HepG2 (cell line): Measurements from ENCODE around the gene DGKD. TPM values are rescaled to one million over a fixed set of nuclear protein-coding genes. Genes with fewer than 3 reads are reported as not detected.

Source experiments
- ATF7 ChIP-seq, 2 experiments: fragments of 450-650 bp in 1 of 2; sonication (generic) in 1 of 2; formaldehyde crosslinking in 1 of 2; IDR thresholded peaks; 2 replicates each; pipeline versions ENCODE4 v1.4.0 to v1.6.1; 2016 to 2020; ENCODE audit warnings: antibody characterized with exemption in 1 of 2, mild to moderate bottlenecking in 1 of 2, missing genetic modification reagents in 1 of 2
- ELK4 ChIP-seq: sonication (generic); formaldehyde crosslinking; IDR thresholded peaks from 2 replicates; pipeline ENCODE4 v1.9.0; 2021; ENCODE audit warnings: missing genetic modification reagents, borderline replicate concordance
- EP300 ChIP-seq, 3 experiments: sonication (generic) in 1 of 3; formaldehyde crosslinking in 1 of 3; IDR thresholded peaks; 2 replicates each; pipeline versions ENCODE4 v1.5.1 to v1.6.1; 2011 to 2020; ENCODE audit warnings: low read depth in 2 of 3, low read length in 2 of 3, borderline replicate concordance in 1 of 3, improper control_type of control experiment in 1 of 3, mild to moderate bottlenecking in 1 of 3, missing genetic modification reagents in 1 of 3, moderate library complexity in 1 of 3
- EZH2 ChIP-seq: conservative IDR thresholded peaks from 2 replicates; pipeline ENCODE4 v1.6.1; 2012; ENCODE audit warnings: mild to moderate bottlenecking, low read depth, low read length, moderate library complexity
- GMEB1 ChIP-seq: sonication (generic); formaldehyde crosslinking; IDR thresholded peaks from 2 replicates; pipeline ENCODE4 v1.5.1; 2020; ENCODE audit warnings: missing genetic modification reagents, mild to moderate bottlenecking, borderline replicate concordance
- HMGA1 ChIP-seq: sonication (generic); formaldehyde crosslinking; conservative IDR thresholded peaks from 2 replicates; pipeline ENCODE4 v1.4.0; 2020; ENCODE audit warnings: missing genetic modification reagents
- NR1H2 ChIP-seq: sonication (generic); formaldehyde crosslinking; IDR thresholded peaks from 2 replicates; pipeline ENCODE4 v1.8.1; 2022; ENCODE audit warnings: low read depth, missing genetic modification reagents, borderline replicate concordance
- NR2F1 ChIP-seq, 2 experiments: fragments of 450-650 bp in 1 of 2; formaldehyde crosslinking in 1 of 2; IDR thresholded peaks; 2 replicates each; pipeline versions ENCODE4 v1.5.0 to v1.6.1; 2016 to 2020; ENCODE audit warnings: mild to moderate bottlenecking in 1 of 2, missing compliant biosample characterization in 1 of 2, missing genetic modification reagents in 1 of 2, moderate library complexity in 1 of 2
- RXRB ChIP-seq: IDR thresholded peaks from 2 replicates; pipeline ENCODE4 v1.6.1; 2016; ENCODE audit warnings: borderline replicate concordance, missing genetic modification reagents, missing compliant biosample characterization
- SOX6 ChIP-seq, 2 experiments: fragments of 450-650 bp in 1 of 2; sonication (generic) in 1 of 2; formaldehyde crosslinking in 1 of 2; IDR thresholded peaks; 2 replicates each; pipeline versions ENCODE4 v1.4.0 to v1.6.1; 2017 to 2020; ENCODE audit warnings: antibody characterized with exemption in 1 of 2, mild to moderate bottlenecking in 1 of 2, missing genetic modification reagents in 1 of 2
- TAF15 ChIP-seq: fragments of 200-400 bp; formaldehyde crosslinking; IDR thresholded peaks from one replicate; pipeline ENCODE4 v1.6.1; 2018; ENCODE audit warnings: mild to moderate bottlenecking, low read depth, low read length; ENCODE audit not compliant: poor library complexity, severe bottlenecking
- ZBTB3 ChIP-seq: sonication (generic); formaldehyde crosslinking; IDR thresholded peaks from 2 replicates; pipeline ENCODE4 v1.4.0; 2020; ENCODE audit warnings: low read depth, mild to moderate bottlenecking, moderate library complexity, missing genetic modification reagents, borderline replicate concordance
- ZBTB42 ChIP-seq: sonication (generic); formaldehyde crosslinking; IDR thresholded peaks from 2 replicates; pipeline ENCODE4 v1.5.0; 2020; ENCODE audit warnings: mild to moderate bottlenecking, missing genetic modification reagents
- ZMYM4 ChIP-seq: sonication (generic); formaldehyde crosslinking; IDR thresholded peaks from 2 replicates; pipeline ENCODE4 v1.8.1; 2023; ENCODE audit warnings: mild to moderate bottlenecking, missing genetic modification reagents
- ZNF224 ChIP-seq: sonication (generic); formaldehyde crosslinking; IDR thresholded peaks from 2 replicates; pipeline ENCODE4 v1.5.0; 2020; ENCODE audit warnings: mild to moderate bottlenecking, missing genetic modification reagents
- ZNF292 ChIP-seq: sonication (generic); formaldehyde crosslinking; IDR thresholded peaks from 2 replicates; pipeline ENCODE4 v1.8.1; 2022; ENCODE audit warnings: mild to moderate bottlenecking, low read depth, missing genetic modification reagents, borderline replicate concordance
- ZNF296 ChIP-seq: sonication (generic); formaldehyde crosslinking; conservative IDR thresholded peaks from 2 replicates; pipeline ENCODE4 v1.5.0; 2020; ENCODE audit warnings: mild to moderate bottlenecking, missing genetic modification reagents
- ZNF317 ChIP-seq: sonication (generic); formaldehyde crosslinking; IDR thresholded peaks from 2 replicates; pipeline ENCODE4 v1.5.0; 2020; ENCODE audit warnings: mild to moderate bottlenecking, missing genetic modification reagents
- ZNF33B ChIP-seq: sonication (generic); formaldehyde crosslinking; IDR thresholded peaks from 2 replicates; pipeline ENCODE4 v1.5.1; 2020; ENCODE audit warnings: mild to moderate bottlenecking, missing genetic modification reagents
- ZNF549 ChIP-seq: sonication (generic); formaldehyde crosslinking; IDR thresholded peaks from 2 replicates; pipeline ENCODE4 v1.5.0; 2020; ENCODE audit warnings: missing genetic modification reagents
- ZNF639 ChIP-seq: conservative IDR thresholded peaks from 2 replicates; pipeline ENCODE4 v1.6.1; 2018; ENCODE audit warnings: missing genetic modification reagents
- ZNF772 ChIP-seq: sonication (generic); formaldehyde crosslinking; IDR thresholded peaks from 2 replicates; pipeline ENCODE4 v1.5.0; 2020; ENCODE audit warnings: mild to moderate bottlenecking, missing genetic modification reagents
- ZNF839 ChIP-seq: sonication (generic); formaldehyde crosslinking; IDR thresholded peaks from 2 replicates; pipeline ENCODE4 v1.4.0; 2020; ENCODE audit warnings: missing genetic modification reagents, mild to moderate bottlenecking, borderline replicate concordance
- polyA plus RNA-seq, 8 experiments: library from polyadenylated mRNA; depleted of rRNA in 3 of 8; stranded (reverse) in 7 of 8; unstranded in 1 of 8; fragments of >200 nt; fragmentation: Illumina TruSeq in 4 of 8; extraction: Trizol in 4 of 8; gene quantifications; 2 replicates each; pipeline versions ENCODE4 v1.2.1 to v1.2.3, GENCODE V29; 2011 to 2016; ENCODE audit warnings: low read depth in 4 of 8, missing spikeins in 1 of 8, mixed read lengths in 1 of 8; ENCODE audit not compliant: insufficient read depth in 1 of 8
- total RNA-seq, 5 experiments: library from RNA; depleted of rRNA; stranded (reverse); fragments of >200 nt; fragmentation: Illumina TruSeq; extraction: Trizol; gene quantifications; 2 replicates each; pipeline ENCODE4 v1.2.3, GENCODE V29; 2016; ENCODE audit warnings: low read depth in 1 of 5

The DGKD gene
- total and polyA plus RNA-seq, 2 of the 13 experiments (the other 11 are each of a cell fraction or from before 2014, with no cell fraction given) = 24.5 to 33.2 TPM

GRCh38 chr2:233349005-233349998 is 5.0 kb upstream of the DGKD start (continued):
- TF ChIP-seq ZNF224 (CRISPR knock-in tag) = peak; percentile 32; the same call in 1 of the 2 replicates
- TF ChIP-seq ELK4 = no peak
- TF ChIP-seq ZNF772 (CRISPR knock-in tag) = 0 out of 2 replicates have a peak, but pooled peaks have one; percentile 14
- TF ChIP-seq NR2F1 (CRISPR knock-in tag; IDR thresholded peaks at IDR 0.05) = peak in 1 of 2 experiments; percentile 60; a peak in 2 of 4 replicates
- TF ChIP-seq NR1H2 (CRISPR knock-in tag) = 0 out of 2 replicates have a peak, but pooled peaks have one; percentile 29
- no peak for TF ChIP-seq HMGA1 (CRISPR knock-in tag)
- no peak for TF ChIP-seq ZNF549
- TF ChIP-seq ZNF33B (CRISPR knock-in tag) = 0 out of 2 replicates have a peak, but pooled peaks have one; percentile 46
- TF ChIP-seq SOX6 (IDR thresholded peaks at IDR 0.05) = no peak
- peak; percentile 20; the same call in 1 of the 2 replicates for TF ChIP-seq SOX6 (CRISPR knock-in tag; IDR thresholded peaks at IDR 0.05)
- no peak for TF ChIP-seq ATF7 (IDR thresholded peaks at IDR 0.05)
- peak; percentile 56; the same call in 1 of the 2 replicates for TF ChIP-seq ATF7 (CRISPR knock-in tag; IDR thresholded peaks at IDR 0.05)
- TF ChIP-seq TAF15 = no peak
- TF ChIP-seq EZH2 = no peak
- no peak for TF ChIP-seq GMEB1
- no peak for TF ChIP-seq ZNF839
- TF ChIP-seq ZNF292 (CRISPR knock-in tag) = peak; percentile 77
- TF ChIP-seq ZNF317 (CRISPR knock-in tag) = peak; percentile 56; the same call in 1 of the 2 replicates
- TF ChIP-seq EP300 (IDR thresholded peaks at IDR 0.05; ENCODE audit: low read depth in 2 of 2, low read length in 2 of 2) = 0 out of 4 replicates have a peak, but pooled peaks of 1 of the 2 experiments have one; percentile 8
- TF ChIP-seq EP300 (CRISPR knock-in tag; IDR thresholded peaks at IDR 0.05; ENCODE audit: borderline replicate concordance) = no peak
- TF ChIP-seq ZBTB3 (CRISPR knock-in tag) = no peak
- 0 out of 2 replicates have a peak, but pooled peaks have one; percentile 29 for TF ChIP-seq RXRB
- no peak for TF ChIP-seq ZNF639 (CRISPR knock-in tag)
- peak; percentile 77 for TF ChIP-seq ZNF296 (CRISPR knock-in tag)
- TF ChIP-seq ZMYM4 (CRISPR knock-in tag) = peak; percentile 62
- no peak for TF ChIP-seq ZBTB42 (CRISPR knock-in tag)
